Amniotic epithelial cell (primary cell): Measurements from ENCODE around the gene HEXIM1.

ENCODE experiments used
- DNase-seq: peaks from one replicate; pipeline ENCODE4 v3.0.0-alpha.2; 2010; ENCODE audit warnings: low read depth

The HEXIM1 gene

DNA sequence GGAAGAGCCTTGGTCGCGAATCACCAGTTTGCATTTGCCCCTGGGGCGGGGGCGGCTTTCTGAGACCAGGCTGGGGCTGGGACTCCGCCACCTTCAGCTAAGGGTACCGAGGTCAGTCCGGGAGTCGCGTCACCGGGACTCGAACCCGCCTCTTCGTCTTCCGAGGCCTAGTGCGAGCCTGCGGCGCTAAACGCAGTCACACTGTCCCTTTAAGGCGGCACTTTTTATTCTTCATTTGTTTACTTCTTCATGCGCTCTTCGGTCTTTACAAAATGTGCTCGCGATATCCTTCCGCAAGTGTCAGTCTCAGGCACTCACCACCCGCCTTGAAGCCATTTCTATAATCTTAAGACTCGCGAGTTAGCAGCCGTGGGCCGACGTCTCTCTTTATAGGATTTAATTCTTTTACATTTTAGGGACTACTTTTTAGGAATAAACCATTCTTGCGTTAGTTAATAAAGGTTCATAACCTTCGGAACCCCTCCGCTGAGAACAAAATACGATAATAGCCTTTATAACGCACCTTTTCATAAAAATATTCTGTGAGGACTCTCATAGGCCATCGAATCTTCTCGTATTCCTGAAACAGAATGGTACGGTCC lies 593 bp upstream of the HEXIM1 start:
- DNase-seq: peak; percentile 97

DNA sequence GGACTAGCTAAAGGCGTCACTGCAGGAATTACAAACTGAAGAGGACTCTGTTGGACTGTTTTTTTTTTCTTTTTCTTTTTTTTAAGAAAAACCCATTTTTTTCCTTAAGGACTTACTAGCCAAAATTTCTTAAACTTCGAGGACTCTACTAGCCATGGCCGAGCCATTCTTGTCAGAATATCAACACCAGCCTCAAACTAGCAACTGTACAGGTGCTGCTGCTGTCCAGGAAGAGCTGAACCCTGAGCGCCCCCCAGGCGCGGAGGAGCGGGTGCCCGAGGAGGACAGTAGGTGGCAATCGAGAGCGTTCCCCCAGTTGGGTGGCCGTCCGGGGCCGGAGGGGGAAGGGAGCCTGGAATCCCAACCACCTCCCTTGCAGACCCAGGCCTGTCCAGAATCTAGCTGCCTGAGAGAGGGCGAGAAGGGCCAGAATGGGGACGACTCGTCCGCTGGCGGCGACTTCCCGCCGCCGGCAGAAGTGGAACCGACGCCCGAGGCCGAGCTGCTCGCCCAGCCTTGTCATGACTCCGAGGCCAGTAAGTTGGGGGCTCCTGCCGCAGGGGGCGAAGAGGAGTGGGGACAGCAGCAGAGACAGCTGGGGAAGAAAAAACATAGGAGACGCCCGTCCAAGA lies 878 bp downstream of the HEXIM1 start:
- peak; percentile 71 for DNase-seq

DNA sequence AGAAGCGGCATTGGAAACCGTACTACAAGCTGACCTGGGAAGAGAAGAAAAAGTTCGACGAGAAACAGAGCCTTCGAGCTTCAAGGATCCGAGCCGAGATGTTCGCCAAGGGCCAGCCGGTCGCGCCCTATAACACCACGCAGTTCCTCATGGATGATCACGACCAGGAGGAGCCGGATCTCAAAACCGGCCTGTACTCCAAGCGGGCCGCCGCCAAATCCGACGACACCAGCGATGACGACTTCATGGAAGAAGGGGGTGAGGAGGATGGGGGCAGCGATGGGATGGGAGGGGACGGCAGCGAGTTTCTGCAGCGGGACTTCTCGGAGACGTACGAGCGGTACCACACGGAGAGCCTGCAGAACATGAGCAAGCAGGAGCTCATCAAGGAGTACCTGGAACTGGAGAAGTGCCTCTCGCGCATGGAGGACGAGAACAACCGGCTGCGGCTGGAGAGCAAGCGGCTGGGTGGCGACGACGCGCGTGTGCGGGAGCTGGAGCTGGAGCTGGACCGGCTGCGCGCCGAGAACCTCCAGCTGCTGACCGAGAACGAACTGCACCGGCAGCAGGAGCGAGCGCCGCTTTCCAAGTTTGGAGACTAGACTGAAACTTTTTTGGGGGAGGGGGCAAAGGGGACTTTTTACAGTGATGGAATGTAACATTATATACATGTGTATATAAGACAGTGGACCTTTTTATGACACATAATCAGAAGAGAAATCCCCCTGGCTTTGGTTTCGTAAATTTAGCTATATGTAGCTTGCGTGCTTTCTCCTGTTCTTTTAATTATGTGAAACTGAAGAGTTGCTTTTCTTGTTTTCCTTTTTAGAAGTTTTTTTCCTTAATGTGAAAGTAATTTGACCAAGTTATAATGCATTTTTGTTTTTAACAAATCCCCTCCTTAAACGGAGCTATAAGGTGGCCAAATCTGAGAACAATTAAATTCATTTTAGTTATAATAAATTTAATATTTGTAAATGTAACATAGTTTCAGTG lies 1.7 kb downstream of the HEXIM1 start:
- peak; percentile 69 for DNase-seq

DNA sequence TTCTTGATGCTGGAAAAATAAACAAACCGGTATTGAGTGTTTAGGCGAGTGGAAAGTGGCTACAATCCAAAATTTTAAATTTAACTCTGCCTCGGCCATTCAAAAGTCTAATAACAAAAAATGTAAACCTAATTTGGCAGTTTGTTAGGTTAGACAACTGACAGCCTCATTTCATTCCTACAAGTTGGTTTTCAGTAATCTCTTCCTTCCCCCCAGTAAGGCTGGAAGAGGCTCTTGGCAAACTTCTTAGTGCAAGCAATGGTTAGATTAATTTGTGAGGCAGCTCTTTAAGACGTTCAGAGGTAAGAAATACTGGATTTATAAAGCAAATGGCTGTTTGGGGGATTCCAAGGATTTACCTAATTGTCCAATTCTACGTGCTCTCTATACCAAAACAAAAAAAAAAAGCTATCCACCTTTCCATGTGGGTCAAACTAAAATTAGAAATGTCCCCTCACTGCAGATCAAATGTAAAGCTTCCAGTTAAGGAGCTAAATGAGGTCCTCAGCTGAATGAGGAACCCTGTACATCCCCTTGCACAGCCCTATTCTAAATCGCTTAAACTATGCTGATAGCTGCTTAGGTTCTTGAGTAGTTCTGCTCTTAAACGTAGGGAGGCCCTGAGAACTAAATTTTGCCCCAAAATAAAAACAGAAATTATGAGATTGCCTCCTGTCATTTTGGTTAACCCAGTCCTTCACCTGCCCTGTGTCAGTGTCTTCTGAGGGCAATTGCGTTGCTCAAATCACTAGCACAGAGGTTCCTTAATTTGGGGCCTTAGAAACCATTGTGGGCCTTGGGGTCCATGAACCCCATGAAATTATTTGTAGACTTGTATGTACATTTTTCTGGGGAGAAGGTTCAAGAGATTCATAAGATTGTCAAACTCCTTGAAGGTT lies 2.9 kb downstream of the HEXIM1 start:
- DNase-seq: no peak

DNA sequence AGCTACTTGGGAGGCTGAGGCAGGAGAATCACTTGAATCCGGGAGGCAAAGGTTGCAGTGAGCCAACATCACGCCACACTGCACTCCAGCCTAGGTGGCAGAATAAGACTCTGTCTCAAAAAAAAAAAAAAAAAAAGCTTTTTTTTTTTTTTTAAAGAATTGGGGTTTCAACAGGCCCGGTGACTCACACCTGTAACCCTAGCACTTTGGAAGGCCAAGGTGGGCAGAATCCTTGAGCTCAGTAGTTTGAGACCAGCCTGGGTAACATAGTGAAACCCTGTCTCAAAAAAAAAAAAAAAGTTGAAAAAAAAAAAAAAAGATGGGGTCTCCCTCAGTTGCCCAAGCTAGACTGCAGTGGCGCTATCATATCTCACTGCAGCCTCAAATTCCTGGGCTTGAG lies 6.8 kb downstream of the HEXIM1 start:
- no peak for DNase-seq

DNA sequence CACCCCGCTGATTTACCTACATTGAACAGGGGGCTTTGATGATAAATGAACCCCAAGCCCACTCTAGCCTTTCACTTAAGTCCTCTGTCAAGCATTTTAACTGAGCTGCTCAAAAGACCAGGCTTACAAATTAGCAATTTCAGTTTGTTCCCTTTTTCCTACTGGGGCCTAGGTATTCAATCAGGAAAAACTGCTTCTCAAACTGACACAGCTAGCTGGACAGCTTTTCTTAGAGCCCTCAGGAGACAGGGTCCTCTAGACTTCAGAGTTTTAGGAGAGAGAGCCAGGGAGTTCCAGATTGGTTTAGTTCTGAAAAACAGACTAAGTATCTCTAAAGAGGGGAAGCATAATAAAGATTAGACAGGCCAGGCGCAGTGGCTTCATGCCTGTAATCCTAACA lies 7.2 kb downstream of the HEXIM1 start:
- no peak for DNase-seq

DNA sequence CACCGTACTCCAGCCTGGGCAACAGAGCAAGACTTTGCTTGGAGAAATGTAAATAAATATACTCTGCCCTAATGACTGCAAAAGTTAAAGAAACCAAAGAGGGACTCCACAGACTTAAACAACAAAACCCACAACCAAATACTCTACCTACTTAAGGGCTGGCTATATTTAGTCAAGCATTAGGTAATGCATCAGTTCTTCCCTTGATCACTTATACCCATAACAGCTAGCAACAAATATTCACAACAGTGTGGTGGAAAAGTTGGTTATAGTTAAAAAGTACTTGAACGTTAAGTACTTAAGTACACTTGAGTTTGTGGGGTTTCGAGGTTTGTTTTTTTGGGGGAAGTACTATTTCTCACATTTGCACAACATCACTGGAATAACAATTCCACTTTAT lies 8.0 kb downstream of the HEXIM1 start:
- DNase-seq: no peak

DNA sequence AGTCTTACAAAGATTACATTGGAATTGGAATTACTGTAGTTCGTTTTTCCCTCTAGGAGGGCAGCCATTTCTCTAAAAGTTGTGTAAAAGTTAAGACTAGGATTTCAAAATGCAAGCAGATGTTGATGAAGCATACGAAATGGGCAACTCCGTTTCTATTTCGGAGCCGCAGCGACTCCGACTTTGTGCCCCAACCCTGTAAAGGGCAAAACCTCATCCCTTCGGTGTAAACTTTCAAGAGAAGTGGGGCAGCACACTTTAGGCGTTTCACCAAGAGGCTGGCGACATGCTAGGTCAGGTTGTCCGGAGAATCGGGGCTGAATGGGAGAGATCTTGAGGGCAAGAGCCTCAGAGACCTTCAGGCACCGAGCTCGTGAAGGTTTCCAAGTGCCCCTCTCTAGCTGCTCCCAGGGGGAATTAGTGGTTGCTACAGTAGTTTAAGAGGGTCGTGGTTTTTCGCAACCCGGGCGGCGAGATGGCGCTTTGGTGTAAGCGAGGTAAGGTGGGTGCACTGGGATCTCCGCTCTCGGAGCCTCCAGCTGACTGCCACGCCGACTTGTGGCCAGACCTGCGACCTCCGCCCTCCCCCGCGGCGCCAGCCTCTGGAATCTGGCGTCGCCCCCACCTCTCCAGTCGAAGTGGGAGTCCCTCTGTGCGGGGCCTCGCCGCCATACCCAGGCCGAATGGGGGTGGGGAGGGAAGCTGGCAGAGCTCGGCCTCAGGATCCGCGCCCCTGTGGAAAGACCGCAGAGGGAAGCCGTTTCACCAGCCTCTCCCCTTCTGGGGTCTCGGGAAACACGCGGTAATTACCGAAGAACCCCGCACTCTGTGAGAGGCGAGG lies 12.4 kb downstream of the HEXIM1 start:
- DNase-seq: peak; percentile 63

DNA sequence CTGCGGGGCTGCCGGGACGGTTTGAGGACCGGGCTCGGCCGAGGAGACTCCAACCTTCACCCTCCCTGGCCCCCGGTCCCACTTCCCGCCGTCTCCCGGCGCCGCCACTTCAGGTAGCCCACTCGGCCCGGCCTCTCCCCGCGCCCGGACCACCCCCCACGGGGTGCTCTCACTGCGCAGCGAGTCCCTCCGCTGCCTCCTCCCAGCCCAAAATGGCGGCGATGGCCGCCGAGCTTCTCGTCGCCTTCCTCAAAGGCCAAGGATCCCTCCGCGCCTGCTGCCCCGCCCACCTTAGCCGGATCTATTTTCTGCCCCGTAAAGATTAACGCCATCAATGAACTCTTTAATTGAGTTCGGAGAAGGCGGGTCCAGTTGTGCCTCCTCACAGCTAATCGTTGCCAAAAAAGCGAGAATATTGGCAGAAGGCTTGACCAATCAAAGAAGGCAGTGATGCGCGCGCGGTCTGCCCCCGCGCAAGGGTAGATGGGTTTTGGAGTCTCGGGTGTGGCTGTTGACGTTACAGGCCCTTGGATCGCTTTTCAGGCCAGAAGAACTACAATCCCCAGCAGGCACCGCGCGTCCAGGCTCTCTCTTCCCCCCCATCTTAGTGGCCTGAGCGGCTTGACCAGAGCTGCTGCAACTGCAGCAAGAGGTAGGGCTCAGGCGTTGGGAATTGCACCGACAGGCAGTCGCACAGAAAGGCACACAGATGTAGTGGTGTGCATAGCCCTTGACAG lies 13.2 kb downstream of the HEXIM1 start, which contains the start of gene HEXIM2:
Gene HEXIM2, plus strand, starts transcription at position 588 of the 737 bp plus-strand sequence. CDS start 919 bp downstream, outside the sequence.
- DNase-seq: peak; percentile 100

DNA sequence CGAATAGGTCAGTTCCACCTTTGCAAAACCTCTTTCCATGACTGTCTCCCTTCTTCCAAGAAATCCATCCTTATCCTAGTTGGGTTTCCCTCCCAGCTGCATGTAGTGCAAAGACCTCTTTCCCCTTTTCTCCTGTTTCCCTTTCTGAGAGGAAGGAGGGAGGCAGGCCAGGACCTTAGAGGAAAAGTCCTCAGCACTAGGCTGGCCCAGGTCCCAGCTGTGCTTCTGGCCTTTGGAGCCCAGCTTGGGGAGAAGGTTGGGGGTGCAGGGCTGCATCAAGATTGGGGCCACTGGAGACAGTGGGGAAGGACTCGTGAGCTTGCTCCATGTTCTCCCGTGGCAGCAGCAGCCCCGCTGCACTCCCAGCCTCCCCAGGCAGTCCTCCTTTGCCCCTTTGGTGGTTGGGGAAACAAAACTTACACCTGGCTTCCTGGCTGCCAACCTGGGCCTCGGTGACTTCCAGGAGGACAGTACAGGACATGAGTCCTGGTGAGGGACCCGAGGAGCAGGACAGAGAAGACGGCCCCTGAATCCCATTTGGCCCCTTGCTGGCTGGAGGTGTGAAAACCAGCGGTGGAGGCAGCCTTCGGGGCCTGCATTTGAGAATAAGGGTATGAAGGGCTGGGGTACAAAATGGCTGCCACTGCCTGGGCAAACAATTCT lies 13.9 kb downstream of the HEXIM1 start:
- no peak for DNase-seq

DNA sequence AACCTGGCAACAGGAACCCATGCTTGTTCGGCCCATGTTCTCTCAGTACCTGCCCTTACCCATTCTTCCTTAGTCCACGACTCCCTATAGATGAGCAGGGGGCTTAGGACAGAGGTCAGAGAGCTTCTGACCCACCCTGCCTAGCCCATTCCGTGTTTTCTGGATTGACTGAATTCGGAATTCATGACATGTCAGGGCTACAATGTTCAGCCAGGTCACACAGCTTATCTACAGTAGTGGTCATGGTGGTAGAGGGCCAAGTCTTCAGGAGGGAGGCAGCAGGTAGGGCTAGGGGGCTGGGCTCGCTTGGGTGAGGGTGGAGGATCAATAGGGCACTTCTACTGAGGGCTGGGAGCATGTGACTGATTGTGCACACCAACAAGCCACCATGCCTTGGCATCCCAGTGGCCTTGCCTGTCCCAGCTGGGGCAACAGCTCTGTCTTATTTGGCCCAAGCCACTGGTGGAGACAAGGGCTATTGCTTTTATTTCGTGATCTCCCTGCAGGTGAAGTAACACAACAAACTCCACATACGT lies 16.5 kb downstream of the HEXIM1 start:
- no peak for DNase-seq

DNA sequence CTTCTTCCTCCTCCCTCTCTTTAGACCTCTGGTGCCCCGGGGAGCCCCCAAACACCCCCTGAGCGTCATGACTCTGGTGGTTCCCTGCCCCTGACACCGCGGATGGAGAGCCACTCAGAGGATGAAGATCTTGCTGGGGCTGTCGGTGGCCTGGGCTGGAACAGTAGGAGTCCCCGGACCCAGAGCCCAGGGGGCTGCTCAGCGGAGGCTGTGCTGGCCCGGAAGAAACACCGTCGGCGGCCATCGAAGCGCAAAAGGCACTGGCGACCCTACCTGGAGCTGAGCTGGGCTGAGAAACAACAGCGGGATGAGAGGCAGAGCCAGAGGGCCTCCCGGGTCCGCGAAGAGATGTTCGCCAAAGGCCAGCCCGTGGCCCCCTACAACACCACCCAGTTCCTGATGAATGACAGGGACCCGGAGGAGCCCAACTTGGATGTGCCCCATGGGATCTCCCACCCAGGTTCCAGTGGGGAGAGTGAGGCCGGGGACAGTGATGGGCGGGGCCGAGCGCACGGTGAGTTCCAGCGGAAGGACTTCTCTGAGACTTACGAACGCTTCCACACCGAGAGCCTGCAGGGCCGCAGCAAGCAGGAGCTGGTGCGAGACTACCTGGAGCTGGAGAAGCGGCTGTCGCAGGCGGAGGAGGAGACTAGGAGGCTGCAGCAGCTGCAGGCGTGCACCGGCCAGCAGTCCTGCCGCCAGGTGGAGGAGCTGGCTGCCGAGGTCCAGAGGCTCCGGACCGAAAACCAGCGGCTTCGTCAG lies 20.9 kb downstream of the HEXIM1 start:
- DNase-seq: no peak

DNA sequence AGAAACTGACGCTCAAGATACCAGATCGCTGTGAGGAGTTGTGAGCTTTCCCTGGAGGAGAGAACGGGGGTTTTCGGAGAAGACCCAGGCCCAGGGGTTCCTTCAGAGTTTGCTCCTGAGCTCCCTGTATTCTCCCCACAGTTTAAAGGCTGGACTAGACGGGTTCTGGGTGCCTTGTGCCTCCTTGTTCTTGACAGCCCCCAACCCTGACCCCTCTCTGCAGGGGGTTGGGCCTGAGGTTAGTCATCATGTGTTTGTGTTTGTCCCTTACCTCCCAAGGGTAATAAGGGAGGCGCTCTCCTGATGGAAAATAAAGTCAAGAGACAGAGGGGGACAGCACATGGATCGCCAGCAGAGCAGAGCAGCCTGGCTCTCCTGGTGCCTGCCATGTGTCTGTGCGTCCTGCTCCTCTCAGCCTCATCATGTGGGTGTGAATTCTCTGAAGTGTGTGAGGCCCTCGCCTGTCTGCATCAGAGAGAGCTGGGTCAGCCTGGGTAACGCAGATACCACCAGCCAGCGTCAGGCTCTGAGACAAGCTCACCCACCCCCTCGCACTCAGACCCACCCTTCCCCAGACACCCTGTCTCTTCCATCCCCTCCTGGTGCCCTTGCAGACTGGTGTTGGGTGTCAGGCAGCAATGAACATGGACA lies 22.1 kb downstream of the HEXIM1 start:
- no peak for DNase-seq

DNA sequence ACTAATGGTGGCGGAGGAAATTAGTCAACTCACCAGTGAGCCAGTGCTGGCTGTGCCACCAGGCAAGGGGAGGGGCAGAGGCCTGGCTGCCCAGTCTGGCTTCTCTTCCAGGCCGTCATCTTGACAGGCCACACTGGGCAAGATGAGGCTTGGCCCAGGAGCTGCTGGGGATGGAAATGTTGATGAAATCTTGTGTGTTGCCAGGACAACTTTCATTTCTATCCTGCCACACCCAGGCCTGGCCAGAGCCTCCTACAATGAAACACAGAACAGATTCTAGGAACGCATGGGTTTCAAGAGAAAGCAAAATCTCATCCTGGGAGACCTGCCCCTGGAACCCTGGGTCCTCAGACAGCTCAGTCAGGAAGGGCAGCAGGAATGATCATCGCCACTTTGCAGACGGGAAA lies 22.7 kb downstream of the HEXIM1 start:
- DNase-seq: peak; percentile 77

DNA sequence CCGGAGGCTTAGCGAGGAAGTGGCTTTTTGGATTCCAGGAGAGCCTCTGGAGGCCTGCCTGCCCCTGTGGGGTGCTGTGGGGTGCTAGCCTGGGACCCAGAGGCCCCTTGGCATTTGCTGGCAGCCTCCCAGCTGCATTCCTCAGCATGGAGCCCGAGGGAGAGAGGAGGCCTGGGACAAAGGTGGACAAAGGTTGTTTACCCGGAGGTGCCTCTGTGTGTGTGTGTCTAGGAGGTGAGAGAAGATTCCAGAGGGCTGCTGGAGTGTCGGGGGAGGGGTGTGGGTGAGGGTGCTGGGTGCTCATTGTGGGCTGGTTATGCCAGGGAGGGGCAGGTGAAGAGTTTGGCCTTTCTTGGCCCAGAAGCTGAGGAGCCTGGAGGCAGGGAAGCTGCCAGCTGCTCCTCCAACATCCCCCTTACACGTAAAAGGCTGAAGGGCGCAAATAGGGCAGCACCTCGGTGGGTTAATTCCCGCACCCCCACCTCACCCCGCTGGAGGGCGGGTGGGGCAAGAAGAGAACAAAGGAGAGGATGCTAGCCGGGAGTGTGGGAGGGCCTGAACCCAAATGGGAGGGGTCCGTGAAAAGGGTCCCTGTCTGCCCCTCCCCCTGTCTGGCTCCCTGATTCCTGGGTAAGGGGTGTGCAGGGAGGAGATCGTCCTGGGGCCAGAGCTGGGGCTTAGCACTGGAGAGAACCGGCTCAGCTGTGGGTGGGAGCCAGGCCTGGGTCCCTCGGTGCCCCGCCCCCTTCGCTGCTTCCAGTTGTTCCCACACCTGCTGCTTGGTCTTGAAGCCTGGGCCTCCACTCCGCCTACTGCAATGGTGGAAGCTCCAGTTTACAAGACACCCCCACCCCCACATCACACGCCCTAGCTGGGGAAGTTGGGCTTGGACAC lies 23.3 kb downstream of the HEXIM1 start:
- no peak for DNase-seq

DNA sequence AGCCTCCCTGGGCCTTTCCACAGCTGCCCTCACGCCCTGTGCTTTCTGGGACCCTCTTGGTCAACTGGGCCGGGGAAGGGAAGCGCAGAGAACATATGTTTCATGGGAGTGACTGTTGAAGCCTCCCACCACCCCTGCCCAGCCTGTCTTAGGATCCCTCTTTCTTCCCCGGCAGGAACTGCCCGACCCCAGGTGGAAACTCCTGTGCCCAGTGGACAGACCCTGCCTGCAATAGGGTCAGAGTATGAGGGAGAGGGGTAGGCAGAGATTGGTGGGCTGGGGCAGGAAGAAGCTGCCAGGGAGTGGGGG lies 23.9 kb downstream of the HEXIM1 start:
- DNase-seq: no peak
